ENCODE measurements around the gene COLEC12. TPM values are rescaled to one million over a fixed set of nuclear protein-coding genes. Genes with fewer than 3 reads are reported as not detected.

COLEC12 gene
- total and polyA plus RNA-seq, 8 donors: 0.35 to 5.5 (median 1.3) TPM

DNA sequence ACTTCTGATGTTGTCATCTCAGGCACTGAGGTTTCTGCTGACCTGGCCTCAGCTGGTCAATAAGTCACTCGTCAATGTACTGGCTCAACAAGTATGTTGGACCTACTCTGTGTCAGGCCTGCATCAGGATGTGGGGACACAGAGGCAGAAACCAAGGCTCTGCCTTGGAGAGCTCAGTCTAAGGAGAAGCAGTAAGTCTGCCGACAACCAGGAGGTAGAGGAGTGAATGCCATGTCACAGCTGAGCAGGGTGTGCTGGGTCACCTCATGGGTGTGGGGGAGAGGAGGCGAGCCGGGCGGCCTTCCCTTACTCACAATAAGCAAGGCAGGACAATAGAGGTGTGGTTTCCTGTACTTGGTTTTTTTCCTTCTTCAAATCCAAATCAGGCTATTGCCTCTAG, 75.8 kb downstream of the COLEC12 start:
- FAIRE-seq (no peak), DNase-seq (no peak), ATAC-seq (no peak)
- no peak overlapping the region for H3K27ac ChIP-seq
- peaks cover 0 to 5% (median 3%) of the 10 kb centered on the region in 3 donors for H3K4me1 ChIP-seq
- WGBS, 2 donors: 73 to 88% methylated on average over 5 of the region's 5 CpGs
- H3K4me3 ChIP-seq: no peak overlapping the region
- no peaks in the 10 kb centered on the region for H3K36me3 ChIP-seq
- no peaks in the 10 kb centered on the region for H3K9me3 ChIP-seq
- TF ChIP-seq, protein P1, sequence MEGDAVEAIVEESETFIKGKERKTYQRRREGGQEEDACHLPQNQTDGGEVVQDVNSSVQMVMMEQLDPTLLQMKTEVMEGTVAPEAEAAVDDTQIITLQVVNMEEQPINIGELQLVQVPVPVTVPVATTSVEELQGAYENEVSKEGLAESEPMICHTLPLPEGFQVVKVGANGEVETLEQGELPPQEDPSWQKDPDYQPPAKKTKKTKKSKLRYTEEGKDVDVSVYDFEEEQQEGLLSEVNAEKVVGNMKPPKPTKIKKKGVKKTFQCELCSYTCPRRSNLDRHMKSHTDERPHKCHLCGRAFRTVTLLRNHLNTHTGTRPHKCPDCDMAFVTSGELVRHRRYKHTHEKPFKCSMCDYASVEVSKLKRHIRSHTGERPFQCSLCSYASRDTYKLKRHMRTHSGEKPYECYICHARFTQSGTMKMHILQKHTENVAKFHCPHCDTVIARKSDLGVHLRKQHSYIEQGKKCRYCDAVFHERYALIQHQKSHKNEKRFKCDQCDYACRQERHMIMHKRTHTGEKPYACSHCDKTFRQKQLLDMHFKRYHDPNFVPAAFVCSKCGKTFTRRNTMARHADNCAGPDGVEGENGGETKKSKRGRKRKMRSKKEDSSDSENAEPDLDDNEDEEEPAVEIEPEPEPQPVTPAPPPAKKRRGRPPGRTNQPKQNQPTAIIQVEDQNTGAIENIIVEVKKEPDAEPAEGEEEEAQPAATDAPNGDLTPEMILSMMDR (IDR thresholded peaks at IDR 0.05): no peak
- H3K27me3 ChIP-seq: no peaks in the 10 kb centered on the region
- intact Hi-C loops (cut with DNase I): no loop called here

DNA sequence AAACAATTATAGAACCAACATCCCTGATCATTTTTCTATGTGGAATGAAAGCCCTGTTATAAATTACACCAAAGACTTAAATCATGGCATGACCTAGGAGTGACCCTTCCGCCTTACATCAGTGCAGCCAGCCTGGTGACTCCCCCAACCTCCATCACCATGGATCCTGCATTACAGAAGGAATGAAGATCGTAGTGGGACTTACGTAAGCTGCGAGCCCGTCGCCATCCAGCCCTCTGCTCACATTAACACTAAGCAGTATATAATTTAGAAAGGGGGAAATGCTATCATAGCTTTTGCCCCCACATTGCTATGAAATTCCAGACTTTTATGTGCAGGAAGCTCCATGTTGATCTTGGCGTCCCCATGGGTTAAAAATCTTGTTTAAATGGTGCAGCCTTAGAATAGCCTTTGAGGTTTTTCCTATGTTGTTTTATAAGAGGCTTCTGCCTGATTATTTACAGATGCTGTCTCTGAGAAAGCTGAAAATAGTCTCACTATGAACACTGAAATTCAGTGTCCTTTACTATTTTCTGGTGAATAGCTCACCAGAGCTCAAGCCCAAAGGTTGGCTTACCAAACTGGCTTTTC, 76.3 kb downstream of the COLEC12 start:
- intact Hi-C loops (cut with DNase I): no loop called here
- Histone ChIP-seq H3K9me3 (no peaks in the 10 kb centered on the region), H3K27me3 (no peaks in the 10 kb centered on the region), H3K27ac (no peak overlapping the region), H3K4me3 (no peak overlapping the region), H3K36me3 (no peaks in the 10 kb centered on the region), H3K4me1 (peaks cover 0 to 5% (median 3%) of the 10 kb centered on the region in 3 donors)
- TF ChIP-seq, protein P1 (IDR thresholded peaks at IDR 0.05): no peak
- FAIRE-seq: no peak
- no peak for DNase-seq
- ATAC-seq: no peak
- WGBS, 2 donors: 89% methylated on average over 7 of the region's 7 CpGs

GRCh38 chr18:422966-423365, 77.5 kb downstream of the COLEC12 start:
- ATAC-seq (no peak), DNase-seq (no peak), FAIRE-seq (no peak)
- Histone ChIP-seq H3K4me3 (no peak overlapping the region), H3K4me1 (no peaks in the 10 kb centered on the region), H3K36me3 (no peaks in the 10 kb centered on the region), H3K27ac (no peak overlapping the region), H3K9me3 (no peaks in the 10 kb centered on the region), H3K27me3 (no peaks in the 10 kb centered on the region)
- WGBS, 2 donors: 84 to 92% methylated on average over 4 of the region's 4 CpGs
- intact Hi-C loops (cut with DNase I): no loop called here
- TF ChIP-seq, protein P1 (IDR thresholded peaks at IDR 0.05): no peak

GRCh38 chr18:421247-422155, 79.0 kb downstream of the COLEC12 start:
- peak in 1 of 6 donors; percentile 16 for DNase-seq
- Histone ChIP-seq H3K4me1 (no peaks in the 10 kb centered on the region), H3K9me3 (no peaks in the 10 kb centered on the region), H3K27ac (peak overlapping the region in 1 of 4 donors; percentile 3), H3K36me3 (no peaks in the 10 kb centered on the region), H3K27me3 (no peaks in the 10 kb centered on the region), H3K4me3 (no peak overlapping the region)
- TF ChIP-seq, protein P1 (IDR thresholded peaks at IDR 0.05): no peak
- WGBS, 2 donors: 43 to 47% methylated on average over 6 of the region's 6 CpGs
- ATAC-seq: peak; percentile 51 to 84 (median 78)
- FAIRE-seq: no peak
- intact Hi-C loops (cut with DNase I): no loop called here
